ENCODE results near the gene NEMP1.
"Not testable (repeated sequence)": the region's sequence is repeated elsewhere in the genome, so short reads cannot be mapped to it uniquely, and the experiment has no call there.

The NEMP1 gene

DNA sequence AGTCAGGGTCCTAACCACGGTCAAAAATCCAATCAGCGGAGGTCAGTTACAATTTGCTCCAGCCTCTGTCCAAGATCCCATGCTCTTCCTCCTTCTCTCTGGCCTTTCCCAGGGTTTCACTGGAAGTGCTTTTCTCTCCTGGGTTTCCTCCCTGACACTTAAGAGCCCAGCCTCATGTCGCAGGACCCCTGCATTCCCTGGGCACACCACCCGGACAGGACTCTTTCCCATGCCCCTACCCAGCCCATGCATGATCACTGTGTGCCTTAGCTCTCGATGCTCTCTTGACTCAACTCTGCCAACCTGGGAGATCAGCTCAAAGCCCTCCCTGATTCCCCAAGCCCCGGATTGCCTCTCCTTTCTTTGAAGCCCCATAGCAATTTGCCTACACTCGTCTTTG, 46.8 kb downstream of the NEMP1 start:
- H3K4me3 ChIP-seq (replicated peaks in 1 of 2; ENCODE audit: low read depth in 2 of 2, low read length in 2 of 2), result no peak overlapping the region
- DNase-seq (ENCODE audit: low read depth in 2 of 2), result no peak
- TF ChIP-seq, protein P1, sequence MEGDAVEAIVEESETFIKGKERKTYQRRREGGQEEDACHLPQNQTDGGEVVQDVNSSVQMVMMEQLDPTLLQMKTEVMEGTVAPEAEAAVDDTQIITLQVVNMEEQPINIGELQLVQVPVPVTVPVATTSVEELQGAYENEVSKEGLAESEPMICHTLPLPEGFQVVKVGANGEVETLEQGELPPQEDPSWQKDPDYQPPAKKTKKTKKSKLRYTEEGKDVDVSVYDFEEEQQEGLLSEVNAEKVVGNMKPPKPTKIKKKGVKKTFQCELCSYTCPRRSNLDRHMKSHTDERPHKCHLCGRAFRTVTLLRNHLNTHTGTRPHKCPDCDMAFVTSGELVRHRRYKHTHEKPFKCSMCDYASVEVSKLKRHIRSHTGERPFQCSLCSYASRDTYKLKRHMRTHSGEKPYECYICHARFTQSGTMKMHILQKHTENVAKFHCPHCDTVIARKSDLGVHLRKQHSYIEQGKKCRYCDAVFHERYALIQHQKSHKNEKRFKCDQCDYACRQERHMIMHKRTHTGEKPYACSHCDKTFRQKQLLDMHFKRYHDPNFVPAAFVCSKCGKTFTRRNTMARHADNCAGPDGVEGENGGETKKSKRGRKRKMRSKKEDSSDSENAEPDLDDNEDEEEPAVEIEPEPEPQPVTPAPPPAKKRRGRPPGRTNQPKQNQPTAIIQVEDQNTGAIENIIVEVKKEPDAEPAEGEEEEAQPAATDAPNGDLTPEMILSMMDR (IDR thresholded peaks at IDR 0.05; ENCODE audit: low read depth, low read length), result no peak

DNA sequence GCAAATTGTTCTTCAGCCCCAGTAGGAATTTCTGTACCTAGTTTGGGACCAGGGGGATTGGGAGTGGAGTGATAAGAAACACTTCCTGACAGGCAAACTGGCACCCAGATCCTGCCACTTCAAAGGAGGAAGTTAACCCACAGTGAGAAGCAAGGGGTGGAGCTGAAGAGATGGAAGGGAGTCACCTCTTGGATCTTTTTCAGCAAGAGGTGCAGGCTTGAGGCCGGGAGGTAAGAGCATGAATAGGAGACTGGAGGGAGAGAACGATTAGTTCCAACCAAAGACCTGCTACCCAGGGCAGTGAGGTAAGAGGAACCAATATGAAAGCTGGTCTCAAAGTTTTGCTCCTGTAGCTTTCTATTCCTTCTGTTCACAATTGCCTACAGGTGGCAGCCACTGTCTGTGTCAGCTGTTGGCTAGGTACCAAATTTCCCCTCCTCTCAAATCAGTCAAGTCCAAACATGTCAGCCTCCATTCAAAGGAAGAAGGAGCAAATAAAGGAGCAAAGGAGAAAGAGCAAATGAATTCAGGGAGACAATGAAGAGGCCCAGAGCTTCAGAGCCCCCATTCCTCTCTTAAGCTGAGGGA, 47.4 kb downstream of the NEMP1 start:
- no peak overlapping the region for H3K4me3 ChIP-seq (replicated peaks in 1 of 2; ENCODE audit: low read depth in 2 of 2, low read length in 2 of 2)
- TF ChIP-seq, protein P1 (IDR thresholded peaks at IDR 0.05; ENCODE audit: low read depth, low read length), result no peak

DNA sequence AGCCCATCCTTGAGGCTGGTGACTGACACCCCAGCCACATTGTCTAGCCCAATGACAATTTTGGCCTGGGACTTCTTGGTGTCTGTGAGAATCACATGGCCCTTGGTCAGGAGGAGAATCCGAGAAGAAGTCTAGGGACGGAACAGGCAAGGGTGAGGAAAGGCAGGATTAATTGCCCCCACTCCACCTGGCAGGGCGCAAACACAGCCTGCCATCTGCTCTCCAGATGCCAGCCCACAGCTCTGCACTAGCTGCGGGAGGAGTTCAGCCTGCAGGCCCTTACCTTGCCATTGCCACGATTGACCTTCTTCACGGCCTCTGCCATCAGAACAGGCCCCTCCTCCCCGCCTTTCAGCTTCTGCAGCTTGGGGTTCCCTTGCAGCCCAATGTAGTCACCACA, 49.1 kb downstream of the NEMP1 start:
- TF ChIP-seq, protein P1 (IDR thresholded peaks at IDR 0.05; ENCODE audit: low read depth, low read length), result no peak
- no peak for DNase-seq (ENCODE audit: low read depth in 2 of 2)
- H3K4me3 ChIP-seq (replicated peaks in 1 of 2; ENCODE audit: low read depth in 2 of 2, low read length in 2 of 2), result no peak overlapping the region

More for the DNA sequence above, 47.4 kb downstream of the NEMP1 start:
- no peak for DNase-seq (ENCODE audit: low read depth in 2 of 2)

DNA sequence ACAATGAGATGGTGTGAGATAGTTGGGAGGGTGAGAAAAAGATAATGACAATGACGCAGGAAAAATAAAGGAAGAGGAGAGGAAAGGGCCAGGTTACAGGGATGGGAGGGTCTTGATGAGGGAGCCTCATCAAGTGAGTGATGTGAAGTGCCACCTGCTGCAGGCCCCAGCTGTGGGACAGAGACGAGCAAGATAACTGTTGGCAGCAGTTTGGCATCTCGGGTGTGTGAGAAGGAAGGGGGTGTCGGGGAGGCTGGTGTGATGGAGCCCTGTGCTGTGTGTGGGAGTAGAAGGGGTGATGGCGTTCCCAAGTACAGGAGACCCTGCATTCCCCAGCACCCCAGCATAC, 50.8 kb downstream of the NEMP1 start:
- TF ChIP-seq, protein P1 (IDR thresholded peaks at IDR 0.05; ENCODE audit: low read depth, low read length), result no peak
- H3K4me3 ChIP-seq (replicated peaks in 1 of 2; ENCODE audit: low read depth in 2 of 2, low read length in 2 of 2), result no peak overlapping the region
- no peak for DNase-seq (ENCODE audit: low read depth in 2 of 2)

DNA sequence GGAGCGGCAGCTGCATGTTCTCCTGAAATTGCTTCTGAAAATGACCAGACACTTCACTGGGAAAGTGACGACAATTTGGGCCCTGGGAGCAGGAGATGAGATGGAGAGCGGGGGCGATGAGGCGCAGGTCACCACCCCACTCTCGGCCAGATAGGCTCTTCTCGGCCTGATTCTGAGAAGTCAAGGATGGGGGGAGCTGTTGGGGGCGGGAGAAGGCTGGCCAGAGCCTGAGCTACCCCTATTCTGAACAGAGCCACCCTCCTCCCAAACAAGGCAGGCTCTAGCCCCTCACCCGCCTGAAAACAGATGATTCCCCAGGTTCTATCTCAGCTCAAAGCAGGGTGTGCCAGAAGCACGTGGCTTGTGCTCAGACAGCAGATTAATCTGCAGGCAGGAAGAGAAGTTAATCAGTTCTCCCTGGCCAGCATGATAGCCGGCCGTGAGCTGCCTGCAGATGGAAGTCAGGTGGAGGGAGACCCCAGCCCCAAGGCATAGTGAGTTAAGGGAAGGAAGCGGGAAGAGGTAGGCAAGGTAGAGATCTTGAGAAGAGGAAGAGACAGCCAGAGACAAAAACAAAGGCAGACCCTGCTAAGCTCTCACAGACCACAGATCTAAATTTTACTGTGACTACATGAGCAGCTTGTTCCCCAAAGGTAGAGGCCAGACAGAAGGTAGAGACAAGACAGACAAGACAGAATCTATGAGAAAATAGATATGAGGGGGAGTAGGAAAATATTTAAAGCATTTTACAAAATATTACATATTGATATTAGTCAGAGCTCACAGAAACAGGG, 51.4 kb downstream of the NEMP1 start:
- no peak for DNase-seq (ENCODE audit: low read depth in 2 of 2)
- TF ChIP-seq, protein P1 (IDR thresholded peaks at IDR 0.05; ENCODE audit: low read depth, low read length), result no peak
- no peak overlapping the region for H3K4me3 ChIP-seq (replicated peaks in 1 of 2; ENCODE audit: low read depth in 2 of 2, low read length in 2 of 2)

DNA sequence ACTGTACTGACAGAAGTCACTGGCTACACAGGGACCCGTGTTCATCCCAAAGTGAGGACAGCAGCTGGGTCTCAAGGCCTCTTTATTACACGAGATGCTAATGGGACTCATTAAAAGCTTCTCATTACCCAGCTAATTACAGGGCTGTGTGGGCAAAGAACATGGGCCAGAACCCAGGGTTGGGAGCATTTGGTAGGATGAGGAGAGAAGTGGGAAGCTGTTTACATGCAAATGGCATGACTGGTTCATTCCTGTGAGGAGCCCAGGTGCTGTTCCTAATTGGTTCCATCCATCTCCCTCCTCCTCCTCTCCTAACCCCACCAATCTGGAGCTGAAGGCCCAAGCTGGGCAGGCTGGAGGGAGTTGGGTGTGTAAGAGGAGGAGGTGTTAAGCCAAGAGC, 53.4 kb downstream of the NEMP1 start:
- TF ChIP-seq, protein P1 (IDR thresholded peaks at IDR 0.05; ENCODE audit: low read depth, low read length), result no peak
- no peak overlapping the region for H3K4me3 ChIP-seq (replicated peaks in 1 of 2; ENCODE audit: low read depth in 2 of 2, low read length in 2 of 2)
- no peak for DNase-seq (ENCODE audit: low read depth in 2 of 2)

DNA sequence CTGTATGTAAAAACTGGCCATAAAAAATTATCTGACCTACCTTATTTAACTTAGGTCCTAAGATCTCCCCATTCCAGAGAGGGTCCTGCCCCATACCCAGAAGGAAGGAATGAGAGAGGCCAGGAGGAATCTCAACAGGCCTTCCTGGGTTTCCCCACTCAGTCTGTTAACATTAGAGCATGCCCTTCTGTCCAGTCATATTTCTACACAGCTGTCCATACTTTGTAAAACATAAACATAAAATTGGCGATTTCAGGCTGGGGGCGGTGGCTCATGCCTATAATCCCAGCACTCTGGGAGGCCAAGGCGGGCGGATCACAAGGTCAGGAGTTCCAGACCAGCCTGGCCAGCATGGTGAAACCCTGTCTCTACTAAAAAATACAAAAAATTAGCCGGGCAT, 56.3 kb downstream of the NEMP1 start:
- DNase-seq (ENCODE audit: low read depth in 2 of 2); H3K4me3 ChIP-seq (replicated peaks in 1 of 2; ENCODE audit: low read depth in 2 of 2, low read length in 2 of 2): not testable (repeated sequence)
